ENCODE results near the gene CDC25B. TPM values are rescaled to one million over a fixed set of nuclear protein-coding genes. Genes with fewer than 3 reads are reported as not detected.

CDC25B gene
- total and polyA plus RNA-seq, 2 of the 8 experiments (the other 6 are each of a cell fraction or from before 2014, with no cell fraction given) = 21.7 to 31.2 TPM

- no peak overlapping the region for H2BK120ac ChIP-seq (replicated peaks; ENCODE audit: low read depth, low read length)
- H2AFZ ChIP-seq (ENCODE audit: low read length) = no peak overlapping the region
- no peak overlapping the region for H3K23ac ChIP-seq (ENCODE audit: insufficient read length)
- peaks cover 2 to 12% (median 4%) of the 10 kb centered on the region in 4 experiments; a peak in 5 of 7 replicates for H3K4me1 ChIP-seq (replicated peaks in 1 of 4; ENCODE audit: control insufficient read depth in 3 of 4, insufficient read depth in 4 of 4, low read length in 3 of 4)
- H3K36me3 ChIP-seq (ENCODE audit: control insufficient read depth in 2 of 4, insufficient read depth in 4 of 4, low read length in 3 of 4) = no peaks in the 10 kb centered on the region
- 0 out of 2 replicates have a peak, but pooled peaks cover under 1% of the 10 kb centered on the region for H3K79me1 ChIP-seq (ENCODE audit: low read depth, low read length)
- H3K4me2 ChIP-seq (ENCODE audit: insufficient read depth in 1 of 2, low read depth in 2 of 2, low read length in 2 of 2) = no peak overlapping the region
- H3K23me2 ChIP-seq (ENCODE audit: low read depth, low read length) = peaks cover 11% of the 10 kb centered on the region; the same call in 1 of the 2 replicates
- H3K14ac ChIP-seq (ENCODE audit: insufficient read length) = no peak overlapping the region
- DNase-seq (ENCODE audit: low read depth in 1 of 2, low spot score in 2 of 2) (no peak), FAIRE-seq (no peak)
- no peak overlapping the region for H4K91ac ChIP-seq (replicated peaks; ENCODE audit: insufficient read length, low read length)
- no peak overlapping the region for H2BK15ac ChIP-seq (ENCODE audit: low read length)
- no peak overlapping the region for H3K56ac ChIP-seq (replicated peaks; ENCODE audit: insufficient read length, low read depth, low read length)
- H2BK12ac ChIP-seq (ENCODE audit: low read depth, low read length) = no peak overlapping the region
- no peaks in the 10 kb centered on the region; a peak in 1 of 4 replicates for H3K9me3 ChIP-seq (ENCODE audit: insufficient read depth in 2 of 2, low read depth in 1 of 2, low read length in 1 of 2)
- CTCF ChIA-PET (ENCODE audit: partially characterized antibody) = interaction anchor here (0.7 to 1.8 kb wide), 5 partner anchors 11 to 83 kb away, joined by 3 to 8 read pairs (median 4); no protein-coding TSS in a partner anchor
- H4K5ac ChIP-seq (ENCODE audit: insufficient read length, low read depth, low read length) = no peak overlapping the region
- H3K9ac ChIP-seq (replicated peaks in 1 of 4; ENCODE audit: extremely low read depth in 1 of 4, low read depth in 3 of 4, low read length in 3 of 4) = no peak overlapping the region
- peaks cover 0 to 5% of the 10 kb centered on the region in 2 experiments; a peak in 1 of 4 replicates for H3K79me2 ChIP-seq (ENCODE audit: control insufficient read depth in 1 of 2, insufficient read depth in 2 of 2, low read length in 2 of 2)
- peaks cover 0 to 1% (median 0%) of the 10 kb centered on the region in 4 experiments; a peak in 3 of 7 replicates for H3K27me3 ChIP-seq (replicated peaks in 1 of 4; ENCODE audit: control insufficient read depth in 3 of 4, extremely low read depth in 1 of 4, insufficient read depth in 3 of 4, low read length in 3 of 4)
- no peak overlapping the region for H2BK20ac ChIP-seq (ENCODE audit: low read length)
- H3K4me3 ChIP-seq (ENCODE audit: extremely low read depth in 1 of 4, insufficient read depth in 2 of 4, low read depth in 3 of 4, low read length in 4 of 4) = no peak overlapping the region
- H2BK5ac ChIP-seq (ENCODE audit: low read depth, low read length) = no peak overlapping the region
- no peaks in the 10 kb centered on the region for H4K20me1 ChIP-seq (replicated peaks in 1 of 2; ENCODE audit: control insufficient read depth in 1 of 2, insufficient read depth in 2 of 2, low read length in 2 of 2)
- no peak overlapping the region for H3K27ac ChIP-seq (ENCODE audit: low read depth, low read length)
- H3K18ac ChIP-seq (ENCODE audit: extremely low read depth, low read length) = no peak overlapping the region
- no peak overlapping the region for H3K4ac ChIP-seq (replicated peaks; ENCODE audit: insufficient read length, low read depth, low read length)
- H4K8ac ChIP-seq (ENCODE audit: extremely low read depth, insufficient read depth, low read length) = no peak overlapping the region
- 83% methylated on average over 7 of the region's 7 CpGs; no CpG with 5 or more reads in 1 of the 2 experiments for WGBS, 2 experiments (ENCODE audit: extremely low coverage in 1 of 2, insufficient coverage in 1 of 2, insufficient read length in 1 of 2, insufficient replicate concordance in 2 of 2, low coverage in 1 of 2, low lambda C conversion rate in 2 of 2, missing lambda C conversion rate in 1 of 2)
- no peak overlapping the region for H2AK5ac ChIP-seq (ENCODE audit: low read depth, low read length)
- POLR2A ChIA-PET (ENCODE audit: partially characterized antibody) = no interaction called here
- TF ChIP-seq CTCF (IDR thresholded peaks at IDR 0.05; ENCODE audit: control extremely low read depth in 1 of 3, insufficient read depth in 1 of 3, low read depth in 1 of 3, low read length in 3 of 3) (no peak), SIN3A (conservative IDR thresholded peaks at IDR 0.05 in 1 of 2, IDR thresholded peaks at IDR 0.05 in 1 of 2; ENCODE audit: low read depth in 1 of 2, low read length in 2 of 2) (no peak), ZNF274 (IDR thresholded peaks at IDR 0.05; ENCODE audit: borderline replicate concordance, extremely low read depth, low read length) (no peak), RNF2 (IDR thresholded peaks at IDR 0.05; ENCODE audit: borderline replicate concordance, low read depth, low read length, missing control alignments, poor library complexity, severe bottlenecking) (no peak), CBX5 (IDR thresholded peaks at IDR 0.05; ENCODE audit: low read depth, low read length) (no peak), BRCA1 (IDR thresholded peaks at IDR 0.05; ENCODE audit: low read depth, low read length) (no peak), GABPA (IDR thresholded peaks at IDR 0.05; ENCODE audit: borderline replicate concordance, insufficient read depth, low read length) (no peak), RAD21 (IDR thresholded peaks at IDR 0.05 in 1 of 2, conservative IDR thresholded peaks at IDR 0.05 in 1 of 2; ENCODE audit: low read depth in 2 of 2, low read length in 2 of 2) (no peak), EGR1 (IDR thresholded peaks at IDR 0.05; ENCODE audit: borderline replicate concordance, low read depth, low read length) (no peak)
Observed at GRCh38 chr20:3771552-3772058, 24.5 kb upstream of the CDC25B start.

All from H1 (cell line).